ENCODE data around the gene DAAM2. TPM values are rescaled to one million over a fixed set of nuclear protein-coding genes. Genes with fewer than 3 reads are reported as not detected.

DAAM2 gene
- total and polyA plus RNA-seq, 2 donors (not counting 3 experiments of a cell fraction or from before 2014, with no cell fraction given) = 0.42 to 0.44 TPM

GRCh38 chr6:39777661-39778060 is 14.5 kb upstream of the DAAM2 start:
- POLR2A ChIA-PET = no interaction called here
- H3K27me3 ChIP-seq (ENCODE audit: control insufficient read depth in 2 of 2, insufficient read depth in 2 of 2, low read length in 2 of 2) = no peaks in the 10 kb centered on the region
- no peaks in the 10 kb centered on the region for H3K36me3 ChIP-seq (ENCODE audit: control insufficient read depth in 2 of 2, extremely low read depth in 1 of 2, insufficient read depth in 2 of 2, low read length in 2 of 2)
- H3K9ac ChIP-seq (replicated peaks; ENCODE audit: extremely low read depth, insufficient read depth, low read length) = no peak overlapping the region
- no peak overlapping the region for H3K27ac ChIP-seq (ENCODE audit: insufficient read depth, low read depth, low read length)
- no peaks in the 10 kb centered on the region for H3K9me3 ChIP-seq (replicated peaks; ENCODE audit: control insufficient read depth, insufficient read depth, low read length)
- no peaks in the 10 kb centered on the region for H3K4me1 ChIP-seq (ENCODE audit: control insufficient read depth, extremely low read depth, insufficient read depth, low read length)
- no peaks in the 10 kb centered on the region for H3K9me1 ChIP-seq (replicated peaks; ENCODE audit: control insufficient read depth, extremely low read depth, insufficient read depth, low read length)
- H3K4me3 ChIP-seq (replicated peaks in 1 of 3; ENCODE audit: insufficient read depth in 1 of 3, low read depth in 1 of 3, low read length in 3 of 3) = no peak overlapping the region
- dilution Hi-C loops (cut with MboI; ENCODE audit: extremely low pct_ligation_motif_present, low sequenced_read_pairs) = no loop called here
- TF ChIP-seq MAX (IDR thresholded peaks at IDR 0.05; ENCODE audit: insufficient read depth, insufficient read length) (no peak), JUN (IDR thresholded peaks at IDR 0.05; ENCODE audit: borderline replicate concordance, insufficient read depth, insufficient read length, low read depth) (no peak), POLR2A (IDR thresholded peaks at IDR 0.05; ENCODE audit: low read depth, low read length) (no peak), MYC (IDR thresholded peaks at IDR 0.05; ENCODE audit: low read depth, low read length) (no peak), EZH2 (IDR thresholded peaks at IDR 0.05; ENCODE audit: borderline replicate concordance, low read depth, low read length, severe bottlenecking) (no peak), POLR2AphosphoS5 (IDR thresholded peaks at IDR 0.05; ENCODE audit: insufficient read depth, low read depth, low read length) (no peak), FOS (IDR thresholded peaks at IDR 0.05; ENCODE audit: borderline replicate concordance, insufficient read depth, low read length) (no peak), GATA2 (IDR thresholded peaks at IDR 0.05; ENCODE audit: insufficient read depth, insufficient read length, low read depth, low read length) (no peak), CTCF (IDR thresholded peaks at IDR 0.05; ENCODE audit: extremely low read depth in 1 of 2, insufficient read depth in 1 of 2, low read depth in 1 of 2, low read length in 2 of 2) (no peak)
- H4K20me1 ChIP-seq (replicated peaks; ENCODE audit: control insufficient read depth, extremely low read depth, insufficient read depth, low read length) = no peaks in the 10 kb centered on the region
- no peak for FAIRE-seq
- no peak for DNase-seq (ENCODE audit: low read depth, low spot score)
- no peak overlapping the region for H2AFZ ChIP-seq (ENCODE audit: low read depth, low read length)
- no peaks in the 10 kb centered on the region for H3K79me2 ChIP-seq (ENCODE audit: control insufficient read depth, insufficient read depth, low read length)
- BruUV-seq (replicated peaks) = no TSS peak
- no peak overlapping the region for H3K4me2 ChIP-seq (ENCODE audit: insufficient read depth, low read length)
- intact Hi-C loops (cut with micrococcal nuclease) = no loop called here
- CTCF ChIA-PET = no interaction called here
